Activated CD4-positive, CD25-positive, alpha-beta regulatory T cell treated with anti-CD3 and anti-CD28 coated beads, Interleukin-2, amount 50 U/mL, for 72 hours (primary cell): ENCODE measurements around the gene PDLIM5.
"Not testable (repeated sequence)": the region's sequence is repeated elsewhere in the genome, so short reads cannot be mapped to it uniquely, and the experiment has no call there.

ENCODE experiments used
- DNase-seq: peaks from one replicate; pipeline ENCODE4 v3.0.0; 2021

The PDLIM5 gene

DNA sequence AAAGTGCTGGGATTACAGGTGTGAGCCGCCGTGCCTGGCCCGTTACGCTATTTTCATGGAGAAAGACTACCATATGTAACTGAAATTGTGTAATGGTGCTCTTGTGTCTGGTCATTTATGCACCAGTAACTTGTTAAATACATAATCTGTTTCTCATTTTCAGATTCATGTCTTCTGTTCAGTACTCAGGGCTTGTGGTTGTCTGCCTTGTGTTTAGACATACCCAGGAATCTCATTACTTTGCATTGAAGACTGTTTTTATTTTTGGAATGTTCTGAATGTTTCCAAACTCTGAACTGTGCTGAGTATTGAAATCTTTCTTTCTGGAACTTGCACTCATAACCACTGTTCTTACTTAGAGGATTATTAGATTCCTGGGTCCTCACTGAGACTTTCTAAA lies 52.8 kb downstream of the PDLIM5 start:
- no peak for DNase-seq

DNA sequence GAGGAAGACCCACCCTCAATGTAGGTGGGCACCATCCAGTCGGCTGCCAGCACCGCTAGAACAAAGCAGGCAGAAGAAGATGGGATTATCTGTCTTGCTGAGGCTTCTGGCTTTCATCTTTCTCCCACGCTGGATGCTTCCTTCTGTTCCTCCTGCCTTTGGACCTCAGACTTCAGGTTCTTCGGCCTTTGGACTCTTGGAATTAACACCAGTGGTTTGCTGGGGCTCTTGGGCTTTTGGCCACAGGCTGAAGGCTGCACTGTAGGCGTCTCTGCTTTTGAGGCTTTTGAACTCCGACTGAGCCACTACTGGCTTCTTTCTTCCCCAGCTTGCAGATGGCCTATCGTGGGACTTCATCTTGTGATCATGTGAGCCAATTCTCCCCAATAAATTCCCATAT lies 55.1 kb downstream of the PDLIM5 start:
- DNase-seq = no peak

- DNase-seq = no peak
Observed at GRCh38 chr4:94507281-94507680, 55.5 kb downstream of the PDLIM5 start.

DNA sequence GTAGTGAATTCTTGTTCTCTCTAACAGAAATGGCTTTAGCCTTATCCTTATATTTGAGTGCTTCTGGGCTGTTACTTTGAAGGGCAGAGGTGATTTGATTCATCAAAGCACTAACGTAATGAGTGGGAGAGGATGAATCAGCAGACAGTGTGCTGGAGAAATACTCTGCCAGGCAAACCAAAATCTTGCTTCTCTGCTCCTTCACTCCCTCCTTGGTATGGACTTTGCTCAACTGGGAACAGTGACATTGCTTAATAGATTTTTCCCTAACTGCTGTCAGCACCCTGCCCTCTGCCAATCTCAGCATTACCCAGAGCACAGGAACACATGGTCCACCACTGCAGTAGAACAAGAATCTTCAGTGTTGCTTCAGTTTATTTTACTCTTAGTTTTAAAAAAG lies 56.0 kb downstream of the PDLIM5 start:
- DNase-seq = no peak

DNA sequence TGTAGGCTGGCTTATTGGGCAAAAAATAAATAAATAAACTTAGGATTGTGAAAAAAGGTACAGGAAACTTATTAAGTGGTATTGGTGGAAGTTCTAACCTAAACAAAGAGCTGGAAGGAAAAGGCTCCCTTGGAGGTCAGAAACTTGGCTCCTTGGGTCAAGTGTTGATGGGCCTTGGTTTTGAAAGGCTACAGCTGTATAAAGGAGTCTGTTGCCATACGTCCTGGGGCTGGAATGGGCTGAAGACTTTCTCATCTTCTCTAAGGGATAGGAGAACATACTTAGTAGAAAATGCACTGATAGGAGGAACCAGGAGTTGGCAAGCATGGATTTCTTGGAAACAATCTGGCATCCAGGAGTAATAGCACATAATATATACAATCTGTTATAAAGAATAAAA lies 56.6 kb downstream of the PDLIM5 start:
- DNase-seq = no peak

- DNase-seq = no peak
Observed at GRCh38 chr4:94508806-94509205, 57.1 kb downstream of the PDLIM5 start.

GRCh38 chr4:94511591-94511990 lies 59.8 kb downstream of the PDLIM5 start:
- no peak for DNase-seq

- not testable (repeated sequence) for DNase-seq
Observed at GRCh38 chr4:94513532-94513931, 61.8 kb downstream of the PDLIM5 start.

GRCh38 chr4:94515365-94515764 lies 63.6 kb downstream of the PDLIM5 start:
- no peak for DNase-seq

DNA sequence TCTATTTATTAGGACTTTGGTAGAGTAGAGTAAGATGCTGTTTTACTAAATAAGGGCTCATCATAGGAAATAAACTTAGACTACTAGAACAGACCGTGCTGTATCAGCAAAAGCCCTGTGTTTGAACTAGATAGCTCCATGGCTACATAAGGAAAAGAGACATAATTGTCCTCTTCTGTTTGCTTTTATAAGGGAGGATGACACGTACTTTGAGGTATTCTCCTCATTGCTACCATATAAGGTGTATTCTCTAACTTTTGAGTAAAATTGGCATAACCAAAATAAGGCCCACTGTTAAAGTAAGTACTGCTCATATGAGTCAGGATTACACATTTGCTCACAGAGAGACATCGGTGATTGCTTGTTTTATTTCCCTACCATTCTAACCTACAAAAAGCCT lies 64.3 kb downstream of the PDLIM5 start:
- DNase-seq = no peak

DNA sequence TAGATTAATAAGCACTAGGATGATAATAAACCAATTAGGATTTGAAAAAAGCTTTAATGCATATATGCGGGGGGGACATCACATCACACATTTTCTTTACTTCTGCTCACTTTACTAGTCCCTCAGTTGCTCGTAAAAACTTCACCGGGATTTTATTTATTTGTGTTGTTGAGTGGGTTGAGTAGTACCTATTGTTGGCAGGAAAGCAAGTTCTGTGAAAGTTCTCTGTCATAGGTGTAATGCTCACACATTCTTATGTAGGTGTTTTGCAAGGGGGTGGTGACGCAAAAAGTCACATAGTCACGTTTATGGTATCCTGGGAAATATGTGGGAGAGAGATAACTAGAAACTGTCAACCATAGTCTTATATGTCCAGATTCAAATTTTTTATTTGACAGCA lies 65.3 kb downstream of the PDLIM5 start:
- no peak for DNase-seq

DNA sequence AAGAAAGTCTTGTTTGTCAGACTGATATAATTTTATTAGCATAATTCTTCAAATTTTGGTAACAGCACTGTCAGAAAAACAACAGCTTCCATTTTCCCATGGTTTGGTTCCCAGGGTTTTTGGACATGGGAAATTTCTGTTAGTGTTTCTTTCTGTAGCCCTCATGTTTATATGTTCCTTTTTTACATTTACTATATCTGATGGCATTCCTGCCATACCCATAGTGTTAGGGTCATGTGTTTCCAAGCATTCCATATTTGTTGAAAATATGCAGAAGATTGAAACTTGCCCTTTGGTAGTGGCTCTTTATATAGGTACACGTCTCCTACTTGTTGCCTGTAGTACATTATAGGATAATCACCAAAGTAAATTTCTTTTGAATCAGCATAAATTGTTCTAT lies 65.8 kb downstream of the PDLIM5 start:
- no peak for DNase-seq

- no peak for DNase-seq
Observed at GRCh38 chr4:94519019-94519418, 67.3 kb downstream of the PDLIM5 start.

DNA sequence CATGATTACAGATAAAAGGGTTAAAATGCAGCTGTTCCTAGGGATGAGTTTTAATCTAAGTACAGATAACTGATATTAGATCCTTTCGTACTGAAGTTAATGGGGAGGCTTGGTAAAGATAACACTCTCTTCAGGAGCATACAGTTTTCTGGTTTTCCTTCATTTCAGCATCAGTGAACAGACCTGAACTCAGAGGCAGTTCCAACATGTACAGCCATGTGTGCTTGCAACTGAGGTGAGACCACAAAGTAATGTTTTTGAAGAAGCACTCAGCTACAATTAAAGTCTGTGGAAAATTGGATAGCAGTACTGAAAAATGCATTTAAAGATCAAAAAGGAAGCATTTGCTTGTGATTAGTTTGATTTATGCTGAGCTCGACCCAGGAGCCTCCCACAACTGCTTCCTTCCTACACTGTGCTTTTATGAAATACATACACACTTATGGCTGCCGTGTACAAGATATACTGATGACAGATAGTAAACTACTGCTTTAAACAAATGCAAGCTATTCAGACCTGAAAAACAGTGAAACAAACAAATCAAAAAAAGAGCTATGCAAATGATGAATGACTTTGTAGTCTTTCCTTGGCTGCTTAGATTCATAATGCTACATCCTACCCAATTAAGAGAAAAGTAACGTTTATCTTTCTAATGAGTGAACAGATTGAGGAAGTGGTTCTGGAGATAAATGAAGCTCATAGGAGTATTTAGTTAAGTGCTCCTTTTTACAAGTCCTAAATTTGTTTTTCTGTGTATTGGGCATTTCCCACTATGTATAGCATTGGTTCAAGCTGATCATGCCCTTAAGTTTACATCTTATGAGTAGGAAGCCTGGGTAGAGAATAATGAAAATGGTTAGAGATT lies 68.4 kb downstream of the PDLIM5 start:
- no peak for DNase-seq

DNA sequence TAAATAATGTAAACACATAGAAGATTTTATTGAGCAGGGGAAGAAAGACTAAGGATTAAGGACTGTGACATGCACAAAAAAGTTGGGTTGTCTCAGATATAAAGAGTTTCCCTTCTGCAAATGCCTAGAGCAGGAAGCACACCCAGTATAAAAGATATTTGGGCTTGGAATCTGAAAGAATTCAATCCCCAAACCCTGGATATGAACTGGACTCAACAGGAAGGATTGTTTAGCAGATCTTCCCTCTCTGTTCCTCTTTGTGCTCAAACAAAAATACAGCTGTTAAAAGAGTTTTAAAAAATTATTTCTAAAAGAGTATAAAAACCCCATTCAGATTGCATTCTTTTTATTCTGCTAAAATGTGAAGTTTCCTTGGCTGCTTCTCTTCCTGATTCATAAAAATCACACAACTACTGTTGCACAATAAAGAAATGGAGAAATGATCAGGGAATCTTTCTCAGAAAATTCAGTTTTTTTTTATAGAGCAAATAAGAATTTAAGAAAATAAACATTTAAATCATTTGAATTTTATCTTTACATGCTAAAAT lies 71.4 kb downstream of the PDLIM5 start:
- no peak for DNase-seq

- DNase-seq = no peak
Observed at GRCh38 chr4:94523617-94524016, 71.9 kb downstream of the PDLIM5 start.

GRCh38 chr4:94525993-94526728 lies 74.4 kb downstream of the PDLIM5 start:
- DNase-seq = no peak

- DNase-seq = no peak
Observed at GRCh38 chr4:94527556-94528233, 76.0 kb downstream of the PDLIM5 start.

GRCh38 chr4:94528792-94529451 lies 77.2 kb downstream of the PDLIM5 start:
- DNase-seq = no peak

- no peak for DNase-seq
Observed at GRCh38 chr4:94530073-94530472, 78.3 kb downstream of the PDLIM5 start.

DNA sequence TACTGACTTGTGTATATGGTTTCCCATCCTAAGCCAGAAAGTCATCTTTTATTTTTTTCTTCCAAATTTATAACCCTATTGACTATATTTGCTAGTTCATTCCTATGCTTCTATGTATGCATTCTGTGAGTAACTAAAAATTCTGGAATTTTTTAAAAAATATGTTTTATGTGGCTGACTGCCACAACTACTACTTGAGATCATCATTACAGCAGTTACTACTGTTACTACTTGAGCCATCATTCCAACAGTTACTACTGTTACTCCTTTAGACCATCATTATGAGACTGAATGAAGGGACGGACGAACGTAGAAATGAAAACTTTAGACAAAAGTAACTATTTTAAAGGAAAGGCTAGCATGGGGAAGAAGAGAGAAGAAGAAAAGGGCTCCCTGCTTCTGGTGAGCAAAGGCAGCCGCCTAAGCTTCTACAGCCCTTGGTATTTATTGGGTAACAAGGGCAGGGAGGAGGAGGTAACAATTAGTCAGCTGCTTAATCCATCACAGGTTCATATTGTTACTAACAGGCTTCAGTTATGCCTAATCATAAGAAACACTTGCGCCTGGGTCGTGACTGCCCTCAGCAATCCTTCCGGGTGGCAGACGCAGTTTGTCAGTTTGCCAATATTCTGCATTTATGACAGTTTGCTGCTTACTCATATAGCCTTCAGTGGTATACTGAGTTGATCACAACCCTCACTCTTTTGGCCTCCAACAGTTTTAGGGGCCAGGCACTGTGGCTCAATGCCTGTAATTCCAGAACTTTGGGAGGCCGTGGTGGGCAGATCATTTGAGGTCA lies 80.4 kb downstream of the PDLIM5 start:
- DNase-seq = no peak
